Activated CD8-positive, alpha-beta memory T cell treated with anti-CD3 and anti-CD28 coated beads for 24 hours (primary cell): ENCODE results near the gene TICAM2.

Experiments
- DNase-seq: peaks from one replicate; pipeline ENCODE4 v3.0.0-alpha.2; 2020

Gene TICAM2

DNA sequence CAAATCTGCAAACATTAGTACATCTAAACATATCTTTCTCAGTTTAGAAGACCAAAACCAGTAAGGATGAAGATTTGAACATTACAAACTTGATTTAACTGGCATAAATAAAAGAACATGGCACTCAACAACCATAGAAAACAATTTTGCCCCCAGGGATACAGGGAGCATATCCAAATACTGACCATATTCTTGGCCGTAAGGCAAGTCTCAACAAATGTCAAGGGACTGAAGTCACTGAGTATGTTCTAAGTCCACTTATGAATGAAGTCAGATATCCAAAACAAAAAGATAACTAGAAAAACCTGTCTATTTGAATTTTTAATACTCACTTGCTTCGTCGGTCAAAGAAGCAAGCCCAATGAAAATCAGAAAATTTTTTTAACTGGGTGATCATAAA is 71.9 kb downstream of the TICAM2 start:
- no peak for DNase-seq
